Renal cortical epithelial cell (primary cell): ENCODE data around the gene TM4SF4. TPM values are rescaled to one million over a fixed set of nuclear protein-coding genes. Genes with fewer than 3 reads are reported as not detected.

ENCODE experiments used
- DNase-seq: peaks from one replicate; pipeline ENCODE4 v3.0.0-alpha.2; 2011; ENCODE audit warnings: low read depth
- total RNA-seq: library from RNA; depleted of rRNA; stranded (reverse); fragments of >200 nt; gene quantifications from 2 replicates; pipeline ENCODE4 v1.2.3, GENCODE V29; 2014

TM4SF4 gene
- total RNA-seq, 1 donor from 2014 or later: 1.3 TPM

GRCh38 chr3:149455366-149455765 is 19.1 kb upstream of the TM4SF4 start:
- no peak for DNase-seq

GRCh38 chr3:149455989-149456388 is 18.5 kb upstream of the TM4SF4 start:
- DNase-seq: no peak

GRCh38 chr3:149459491-149460059 is 14.9 kb upstream of the TM4SF4 start:
- no peak for DNase-seq

GRCh38 chr3:149460117-149460516 is 14.4 kb upstream of the TM4SF4 start:
- no peak for DNase-seq

- no peak for DNase-seq
Observed at GRCh38 chr3:149462051-149462450, 12.4 kb upstream of the TM4SF4 start.

- DNase-seq: no peak
Observed at GRCh38 chr3:149462581-149463011, 11.9 kb upstream of the TM4SF4 start.

GRCh38 chr3:149463921-149464320 is 10.6 kb upstream of the TM4SF4 start:
- DNase-seq: no peak

- no peak for DNase-seq
Observed at GRCh38 chr3:149464542-149465328, 9.8 kb upstream of the TM4SF4 start.

GRCh38 chr3:149465351-149465883 is 9.1 kb upstream of the TM4SF4 start:
- DNase-seq: no peak

GRCh38 chr3:149466192-149466591 is 8.3 kb upstream of the TM4SF4 start:
- peak; percentile 83 for DNase-seq

- DNase-seq: peak; percentile 47
Observed at GRCh38 chr3:149468504-149469212, 5.8 kb upstream of the TM4SF4 start.

- no peak for DNase-seq
Observed at GRCh38 chr3:149470381-149470780, 4.1 kb upstream of the TM4SF4 start.

GRCh38 chr3:149472030-149472797 is 2.3 kb upstream of the TM4SF4 start:
- DNase-seq: peak; percentile 99

GRCh38 chr3:149473357-149474249 is 894 bp upstream of the TM4SF4 start:
- peak; percentile 99 for DNase-seq

- DNase-seq: peak; percentile 68
Observed at GRCh38 chr3:149475451-149476060, 1.1 kb downstream of the TM4SF4 start.

- DNase-seq: no peak
Observed at GRCh38 chr3:149476225-149476624, 1.7 kb downstream of the TM4SF4 start.

- no peak for DNase-seq
Observed at GRCh38 chr3:149479621-149480325, 5.3 kb downstream of the TM4SF4 start.

GRCh38 chr3:149480326-149481017 is 6.0 kb downstream of the TM4SF4 start:
- DNase-seq: peak; percentile 84

- no peak for DNase-seq
Observed at GRCh38 chr3:149481056-149481455, 6.6 kb downstream of the TM4SF4 start.
